Mucosa of stomach (tissue), 1 donor: ENCODE results near the gene GRIP2.

Experiments used
- H3K27me3 ChIP-seq: one replicate; pipeline ENCODE4 v1.7.0; 2013; ENCODE audit warnings: mild to moderate bottlenecking, low read length; ENCODE audit not compliant: control insufficient read depth, insufficient read depth
- H3K36me3 ChIP-seq: one replicate; pipeline ENCODE4 v1.7.0; 2013; ENCODE audit warnings: low read length; ENCODE audit not compliant: control insufficient read depth, insufficient read depth
- H3K4me1 ChIP-seq: one replicate; pipeline ENCODE4 v1.7.0; 2013; ENCODE audit warnings: mild to moderate bottlenecking, low read length; ENCODE audit not compliant: control insufficient read depth, insufficient read depth
- H3K4me3 ChIP-seq: one replicate; pipeline ENCODE4 v1.7.0; 2013; ENCODE audit warnings: low read length
- H3K9ac ChIP-seq: one replicate; pipeline ENCODE4 v1.7.0; 2013; ENCODE audit warnings: mild to moderate bottlenecking, low read length, moderate library complexity
- H3K9me3 ChIP-seq: one replicate; pipeline ENCODE4 v1.7.0; 2013; ENCODE audit warnings: mild to moderate bottlenecking, low read length, moderate library complexity; ENCODE audit not compliant: control insufficient read depth
- donor health status: Pancreatic carcinoma.

GRIP2 gene

GRCh38 chr3:14539742-14540491 lies at the start of gene GRIP2:
GRIP2 (minus strand) TSS chr3:14540342; CDS start chr3:14540308, 34 bp downstream.
- Histone ChIP-seq H3K4me3 (no peak within 1 kb of the TSS), H3K27me3 (no peaks in the 10 kb centered on the region), H3K9me3 (no peaks in the 10 kb centered on the region), H3K36me3 (no peaks in the 10 kb centered on the region), H3K9ac (no peak within 1 kb of the TSS), H3K4me1 (peaks cover 16% of the 10 kb centered on the region)

DNA sequence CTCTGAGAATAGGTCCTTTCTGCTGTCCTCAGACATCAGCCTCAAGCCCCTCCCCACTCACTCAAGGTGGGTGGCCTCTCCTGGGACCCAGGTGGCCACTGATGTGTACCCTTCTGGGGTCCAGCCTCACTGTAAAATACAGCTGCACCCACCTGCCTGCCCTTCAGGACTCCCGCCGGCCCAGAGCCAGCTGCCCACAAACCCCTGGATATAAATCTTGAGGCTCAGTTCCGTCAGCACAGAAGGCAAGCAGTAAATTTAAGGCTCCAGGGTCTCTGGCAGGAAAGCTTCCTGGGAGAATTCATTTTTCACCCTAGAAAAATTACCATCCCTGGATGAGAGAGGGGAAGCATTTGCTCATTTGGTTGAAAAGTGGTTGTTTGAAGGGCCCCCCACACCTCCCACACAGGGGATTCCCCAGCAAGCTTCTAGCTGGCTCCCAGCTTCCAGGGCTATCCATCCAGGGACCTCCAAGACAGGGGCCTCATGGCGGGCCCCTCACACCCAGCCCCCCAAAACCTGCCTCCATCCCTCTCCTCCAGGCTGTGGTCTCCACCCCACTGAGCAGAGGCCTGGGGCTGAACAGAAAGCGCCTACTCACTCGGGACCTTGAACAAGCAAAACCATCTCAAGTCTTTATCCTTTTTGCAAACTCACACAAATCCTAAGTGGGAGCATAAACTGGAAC lies 48.4 kb upstream of the GRIP2 start:
- H3K36me3 ChIP-seq, result no peaks in the 10 kb centered on the region
- peaks cover 4% of the 10 kb centered on the region for H3K27me3 ChIP-seq
- H3K9ac ChIP-seq, result no peak overlapping the region
- no peaks in the 10 kb centered on the region for H3K4me1 ChIP-seq
- H3K9me3 ChIP-seq, result no peaks in the 10 kb centered on the region
- H3K4me3 ChIP-seq, result no peak overlapping the region

- Histone ChIP-seq H3K9ac (no peak overlapping the region), H3K4me3 (no peak overlapping the region), H3K36me3 (no peaks in the 10 kb centered on the region), H3K9me3 (no peaks in the 10 kb centered on the region), H3K4me1 (no peaks in the 10 kb centered on the region), H3K27me3 (peaks cover 4% of the 10 kb centered on the region)
Measured at GRCh38 chr3:14587740-14588360, 47.7 kb upstream of the GRIP2 start.

DNA sequence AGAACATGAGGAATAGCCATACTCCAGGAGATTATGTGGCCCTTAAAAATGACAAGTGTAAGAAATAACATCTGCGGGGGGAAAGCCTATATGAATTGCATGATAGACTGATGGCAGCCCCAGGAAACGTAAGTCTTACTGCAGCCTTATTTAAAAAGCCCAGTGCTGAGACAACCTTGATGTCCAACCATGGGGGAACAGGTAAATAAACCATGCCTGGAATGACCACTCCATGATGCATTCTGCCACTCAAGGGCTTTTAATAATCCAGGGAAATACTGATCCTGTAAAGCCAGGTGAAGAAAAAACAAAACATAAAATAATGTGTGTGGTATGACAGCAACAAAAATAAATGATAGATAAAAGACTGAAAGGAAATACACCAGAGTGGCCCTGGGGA lies 46.5 kb upstream of the GRIP2 start:
- peaks cover 7% of the 10 kb centered on the region for H3K27me3 ChIP-seq
- H3K9me3 ChIP-seq, result no peaks in the 10 kb centered on the region
- H3K9ac ChIP-seq, result no peak overlapping the region
- no peak overlapping the region for H3K4me3 ChIP-seq
- no peaks in the 10 kb centered on the region for H3K4me1 ChIP-seq
- no peaks in the 10 kb centered on the region for H3K36me3 ChIP-seq

- Histone ChIP-seq H3K27me3 (peaks cover 14% of the 10 kb centered on the region), H3K4me1 (no peaks in the 10 kb centered on the region), H3K36me3 (no peaks in the 10 kb centered on the region), H3K9ac (no peak overlapping the region), H3K9me3 (no peaks in the 10 kb centered on the region), H3K4me3 (no peak overlapping the region)
Measured at GRCh38 chr3:14583548-14584091, 43.5 kb upstream of the GRIP2 start.

DNA sequence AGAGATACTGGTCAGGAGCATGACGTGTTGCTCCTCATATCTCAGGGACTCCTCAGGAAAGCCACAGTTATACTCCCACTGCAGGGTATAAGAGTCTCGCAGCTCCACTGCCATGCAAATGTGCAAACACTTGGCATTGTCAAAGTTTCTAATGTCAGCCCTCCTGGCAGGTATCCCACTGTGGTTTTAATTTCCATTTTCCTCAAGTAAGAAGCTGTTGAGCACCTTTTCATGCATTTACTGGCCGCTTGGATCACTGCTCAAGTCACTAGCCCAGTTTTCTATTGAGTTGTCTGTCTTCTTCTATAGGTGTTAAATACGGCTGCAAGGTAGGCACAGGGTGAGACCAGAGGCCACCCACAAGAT lies 41.9 kb upstream of the GRIP2 start:
- Histone ChIP-seq H3K4me1 (no peaks in the 10 kb centered on the region), H3K36me3 (no peaks in the 10 kb centered on the region), H3K9me3 (no peaks in the 10 kb centered on the region), H3K9ac (no peak overlapping the region), H3K27me3 (peaks cover 14% of the 10 kb centered on the region), H3K4me3 (no peak overlapping the region)

DNA sequence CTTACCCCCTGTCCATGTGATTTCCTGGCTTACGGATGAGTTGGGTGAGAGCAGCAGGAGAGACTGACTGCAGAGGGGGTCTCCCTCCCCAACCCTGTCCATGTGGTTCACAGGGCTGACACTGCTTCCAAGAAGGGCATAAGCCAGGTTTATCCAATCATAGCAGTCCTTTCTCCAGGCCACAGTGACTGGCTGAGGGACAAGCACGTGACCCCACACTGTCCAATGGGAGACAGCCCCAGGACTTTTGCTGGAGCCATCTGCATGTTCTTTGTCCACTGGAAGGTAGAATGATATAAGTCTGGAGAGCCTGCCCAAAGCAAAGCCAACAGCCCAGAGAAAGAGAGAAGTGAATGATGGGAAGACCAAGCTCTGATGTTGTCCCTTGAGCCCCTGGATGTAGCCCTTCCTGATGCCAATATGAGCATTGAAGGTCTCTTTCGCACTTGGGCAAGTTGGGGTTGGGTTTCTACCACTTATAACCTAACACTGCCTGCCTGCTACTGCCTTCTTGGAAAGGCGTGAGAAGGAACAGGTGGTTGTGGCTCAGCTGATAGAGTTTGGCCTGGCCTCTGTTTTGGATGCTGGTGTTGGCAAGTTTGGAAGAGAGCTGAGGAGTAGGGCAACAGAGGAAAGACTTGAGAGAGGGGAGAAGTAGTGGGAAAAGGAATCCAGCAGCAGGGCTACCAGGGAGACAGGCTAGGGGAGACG lies 41.3 kb upstream of the GRIP2 start:
- no peaks in the 10 kb centered on the region for H3K36me3 ChIP-seq
- H3K4me3 ChIP-seq, result no peak overlapping the region
- H3K9me3 ChIP-seq, result no peaks in the 10 kb centered on the region
- H3K4me1 ChIP-seq, result no peaks in the 10 kb centered on the region
- peaks cover 14% of the 10 kb centered on the region for H3K27me3 ChIP-seq
- H3K9ac ChIP-seq, result no peak overlapping the region

DNA sequence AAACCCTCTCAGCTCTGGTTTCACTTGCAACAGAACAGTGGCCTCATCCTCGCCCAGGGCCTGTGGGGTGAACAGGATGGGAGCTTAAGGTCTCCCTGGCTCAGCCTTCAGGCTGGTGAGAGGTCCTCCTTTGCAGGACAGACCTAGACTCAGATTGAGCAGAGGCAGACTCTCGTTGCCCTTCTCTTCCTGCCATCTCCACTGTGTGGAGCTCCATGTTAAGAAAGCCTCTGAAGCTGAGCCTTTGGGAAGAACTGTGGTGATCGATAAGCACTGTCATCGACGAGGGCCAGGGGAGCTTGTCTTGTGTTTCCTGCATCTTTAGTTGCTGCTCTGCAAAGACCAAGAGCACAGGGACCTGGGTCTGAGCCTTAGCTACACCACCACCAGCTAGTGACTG lies 37.8 kb upstream of the GRIP2 start:
- H3K9me3 ChIP-seq, result no peaks in the 10 kb centered on the region
- no peak overlapping the region for H3K4me3 ChIP-seq
- no peaks in the 10 kb centered on the region for H3K36me3 ChIP-seq
- peaks cover 18% of the 10 kb centered on the region for H3K27me3 ChIP-seq
- no peak overlapping the region for H3K9ac ChIP-seq
- no peaks in the 10 kb centered on the region for H3K4me1 ChIP-seq

- H3K9me3 ChIP-seq, result no peaks in the 10 kb centered on the region
- peaks cover 10% of the 10 kb centered on the region for H3K27me3 ChIP-seq
- no peak overlapping the region for H3K9ac ChIP-seq
- no peaks in the 10 kb centered on the region for H3K4me1 ChIP-seq
- no peak overlapping the region for H3K4me3 ChIP-seq
- no peaks in the 10 kb centered on the region for H3K36me3 ChIP-seq
Measured at GRCh38 chr3:14576163-14576562, 36.0 kb upstream of the GRIP2 start.

- Histone ChIP-seq H3K27me3 (peaks cover 8% of the 10 kb centered on the region), H3K9me3 (no peaks in the 10 kb centered on the region), H3K4me1 (no peaks in the 10 kb centered on the region), H3K4me3 (no peak overlapping the region), H3K9ac (no peak overlapping the region), H3K36me3 (no peaks in the 10 kb centered on the region)
Measured at GRCh38 chr3:14574183-14574582, 34.0 kb upstream of the GRIP2 start.

GRCh38 chr3:14573706-14574105 lies 33.6 kb upstream of the GRIP2 start:
- H3K9me3 ChIP-seq, result no peaks in the 10 kb centered on the region
- no peak overlapping the region for H3K9ac ChIP-seq
- H3K36me3 ChIP-seq, result no peaks in the 10 kb centered on the region
- H3K4me1 ChIP-seq, result no peaks in the 10 kb centered on the region
- H3K27me3 ChIP-seq, result peaks cover 8% of the 10 kb centered on the region
- no peak overlapping the region for H3K4me3 ChIP-seq
